HepG2 (cell line): ENCODE measurements around the gene CNIH3. TPM values are rescaled to one million over a fixed set of nuclear protein-coding genes. Genes with fewer than 3 reads are reported as not detected.

Source experiments
- ATAC-seq: fragments of 200-7000 bp; cut with Tn5 transposase; 3 replicates; pipeline ENCODE4 v1.9.1; 2020; ENCODE audit warnings: mild to moderate bottlenecking, moderate library complexity
- BruUV-seq: library from RNA; stranded (reverse); fragments of 400-500 nt; replicated peaks from 2 replicates; lab custom pipeline; 2021; lab: Mats Ljungman, UMichigan
- CTCF ChIA-PET: fragments of 300-600 bp; formaldehyde crosslinking; extraction: SDS; loops from one replicate; lab custom pipeline; 2021; ENCODE audit warnings: low total read pairs, inconsistent platforms, low intra/inter-chr PET ratio; lab: Yijun Ruan, JAX
- POLR2A ChIA-PET: fragments of 350-600 bp; sonication (Branson Sonifier 250); formaldehyde crosslinking; loops from one replicate; lab custom pipeline; 2020; ENCODE audit warnings: antibody characterized with exemption, inconsistent platforms; lab: Yijun Ruan, JAX
- DNase-seq: peaks from one replicate; pipeline ENCODE4 v3.0.0-alpha.2; 2015; ENCODE audit warnings: low spot score
- FAIRE-seq: peaks from 3 replicates; lab custom pipeline; 2011; peaks lifted over from hg19 to GRCh38; lab: Jason Lieb, UNC
- H2AFZ ChIP-seq: one replicate; pipeline ENCODE4 v1.6.1; 2011; ENCODE audit warnings: low read length, inconsistent platforms
- H3K27ac ChIP-seq: fragments of 300-600 bp; 3 replicates; pipeline ENCODE4 v1.8.0; 2011; ENCODE audit warnings: mixed run types, mild to moderate bottlenecking, mixed read lengths, low read length, inconsistent platforms; ENCODE audit not compliant: insufficient read depth; ENCODE audit errors: extremely low read length
- H3K27me3 ChIP-seq, 2 experiments: fragments of 200-600 bp in 1 of 2; 2 replicates in 1 of 2; 3 replicates in 1 of 2; pipeline versions ENCODE4 v1.6.0 to v1.8.0; 2011; ENCODE audit warnings: low read length in 2 of 2, mild to moderate bottlenecking in 2 of 2, moderate library complexity in 2 of 2, inconsistent platforms in 1 of 2; ENCODE audit not compliant: insufficient read depth in 2 of 2, control insufficient read depth in 1 of 2
- H3K36me3 ChIP-seq, 2 experiments: fragments of 200-600 bp in 1 of 2; replicated peaks in 1 of 2; 2 replicates in 1 of 2; 3 replicates in 1 of 2; pipeline versions ENCODE4 v1.5.1 to v1.8.0; 2011; ENCODE audit warnings: low read length in 2 of 2, inconsistent platforms in 1 of 2; ENCODE audit not compliant: insufficient read depth in 2 of 2, control insufficient read depth in 1 of 2
- H3K4me1 ChIP-seq: 2 replicates; pipeline ENCODE4 v1.5.1; 2012; ENCODE audit warnings: low read length, inconsistent platforms; ENCODE audit not compliant: insufficient read depth
- H3K4me2 ChIP-seq: 2 replicates; pipeline ENCODE4 v1.6.0; 2011; ENCODE audit warnings: low read depth, low read length, inconsistent platforms
- H3K4me3 ChIP-seq, 3 experiments: fragments of 200-600 bp in 1 of 3; sonication (generic), shearing (Covaris generic) in 1 of 3; replicated peaks in 1 of 3; 2 replicates each; pipeline ENCODE4 v1.5.1; 2011 to 2016; ENCODE audit warnings: low read length in 3 of 3, inconsistent platforms in 2 of 3, low read depth in 2 of 3, mild to moderate bottlenecking in 2 of 3, control low read depth in 1 of 3, mixed read lengths in 1 of 3; ENCODE audit not compliant: insufficient read depth in 1 of 3
- H3K79me2 ChIP-seq: one replicate; pipeline ENCODE4 v1.6.1; 2011; ENCODE audit warnings: low read length, inconsistent platforms; ENCODE audit not compliant: insufficient read depth
- H3K9ac ChIP-seq: 2 replicates; pipeline ENCODE4 v1.6.0; 2011; ENCODE audit warnings: mild to moderate bottlenecking, low read depth, low read length, inconsistent platforms; ENCODE audit not compliant: insufficient read depth
- H3K9me3 ChIP-seq: 2 replicates; pipeline ENCODE4 v1.5.1; 2012; ENCODE audit warnings: mild to moderate bottlenecking, low read length
- H4K20me1 ChIP-seq: 2 replicates; pipeline ENCODE4 v1.6.0; 2011; ENCODE audit warnings: inconsistent platforms, mild to moderate bottlenecking, low read length, moderate library complexity; ENCODE audit not compliant: insufficient read depth
- AHR ChIP-seq: IDR thresholded peaks from 2 replicates; pipeline ENCODE4 v1.6.1; 2018; ENCODE audit warnings: missing genetic modification reagents, missing compliant biosample characterization
- ARNTL ChIP-seq: sonication (generic); formaldehyde crosslinking; IDR thresholded peaks from 2 replicates; pipeline ENCODE4 v1.4.0; 2020; ENCODE audit warnings: mild to moderate bottlenecking, missing genetic modification reagents
- CREM ChIP-seq, 2 experiments: sonication (generic) in 1 of 2; formaldehyde crosslinking in 1 of 2; IDR thresholded peaks; 2 replicates each; pipeline versions ENCODE4 v1.4.0 to v1.6.1; 2016 to 2020; ENCODE audit warnings: antibody characterized with exemption in 1 of 2, mild to moderate bottlenecking in 1 of 2, missing genetic modification reagents in 1 of 2
- FOXJ3 ChIP-seq: sonication (generic); formaldehyde crosslinking; IDR thresholded peaks from 2 replicates; pipeline ENCODE4 v1.4.0; 2020; ENCODE audit warnings: missing genetic modification reagents, mild to moderate bottlenecking, borderline replicate concordance
- GPN1 ChIP-seq: sonication (generic); formaldehyde crosslinking; IDR thresholded peaks from 2 replicates; pipeline ENCODE4 v1.5.1; 2020; ENCODE audit warnings: missing genetic modification reagents, borderline replicate concordance
- HNRNPH1 ChIP-seq: fragments of 200-400 bp; formaldehyde crosslinking; optimal IDR thresholded peaks from 2 replicates; pipeline ENCODE3; 2017; ENCODE audit warnings: mild to moderate bottlenecking, low read depth, low read length
- IKZF1 ChIP-seq: fragments of 450-650 bp; IDR thresholded peaks from 2 replicates; pipeline ENCODE4 v1.7.1; 2016
- KDM4B ChIP-seq: sonication (generic); formaldehyde crosslinking; IDR thresholded peaks from 2 replicates; pipeline ENCODE4 v1.4.0; 2020; ENCODE audit warnings: missing genetic modification reagents
- KLF13 ChIP-seq: sonication (generic); formaldehyde crosslinking; IDR thresholded peaks from 2 replicates; pipeline ENCODE4 v1.4.0; 2020; ENCODE audit warnings: mild to moderate bottlenecking, missing genetic modification reagents
- NCOR1 ChIP-seq: fragments of 200-600 bp; sonication (generic); IDR thresholded peaks from 2 replicates; pipeline ENCODE4 v1.7.0; 2017; ENCODE audit warnings: antibody characterized with exemption, low read length, borderline replicate concordance
- NFKB2 ChIP-seq: sonication (generic); formaldehyde crosslinking; IDR thresholded peaks from 2 replicates; pipeline ENCODE4 v1.4.0; 2020; ENCODE audit warnings: missing genetic modification reagents, borderline replicate concordance
- PLSCR1 ChIP-seq: sonication (generic); formaldehyde crosslinking; IDR thresholded peaks from 2 replicates; pipeline ENCODE4 v1.5.0; 2020; ENCODE audit warnings: missing genetic modification reagents, mild to moderate bottlenecking, borderline replicate concordance
- RELA ChIP-seq: sonication (generic); formaldehyde crosslinking; IDR thresholded peaks from 2 replicates; pipeline ENCODE4 v1.4.0; 2020; ENCODE audit warnings: missing genetic modification reagents
- TARDBP ChIP-seq: sonication (generic); formaldehyde crosslinking; IDR thresholded peaks from 2 replicates; pipeline ENCODE4 v1.8.0; 2022; ENCODE audit warnings: mild to moderate bottlenecking, missing genetic modification reagents
- TEF ChIP-seq: sonication (generic); formaldehyde crosslinking; IDR thresholded peaks from 2 replicates; pipeline ENCODE4 v1.5.0; 2020; ENCODE audit warnings: missing genetic modification reagents
- ZBTB42 ChIP-seq: sonication (generic); formaldehyde crosslinking; IDR thresholded peaks from 2 replicates; pipeline ENCODE4 v1.5.0; 2020; ENCODE audit warnings: mild to moderate bottlenecking, missing genetic modification reagents
- WGBS: methylation state at CpG from one replicate; pipeline ENCODE4 v1.1.6; 2017; ENCODE audit warnings: low lambda C conversion rate; 5-methylcytosine and 5-hydroxymethylcytosine counted together
- in situ Hi-C: cut with HindIII; loops from 2 replicates; pipeline ENCODE4 v1.10.0; 2017; ENCODE audit warnings: low pct_unique_long_range_greater_than_20kb; ENCODE audit not compliant: extremely low pct_ligation_motif_present
- intact Hi-C: fragments of 100-400 bp; cut with micrococcal nuclease; formaldehyde crosslinking; loops from one replicate; pipeline ENCODE4 v1.10.0; 2022; ENCODE audit not compliant: unreplicated experiment
- polyA plus RNA-seq, 8 experiments: library from polyadenylated mRNA; depleted of rRNA in 3 of 8; stranded (reverse) in 7 of 8; unstranded in 1 of 8; fragments of >200 nt; fragmentation: Illumina TruSeq in 4 of 8; extraction: Trizol in 4 of 8; gene quantifications; 2 replicates each; pipeline versions ENCODE4 v1.2.1 to v1.2.3, GENCODE V29; 2011 to 2016; ENCODE audit warnings: low read depth in 4 of 8, missing spikeins in 1 of 8, mixed read lengths in 1 of 8; ENCODE audit not compliant: insufficient read depth in 1 of 8
- total RNA-seq, 5 experiments: library from RNA; depleted of rRNA; stranded (reverse); fragments of >200 nt; fragmentation: Illumina TruSeq; extraction: Trizol; gene quantifications; 2 replicates each; pipeline ENCODE4 v1.2.3, GENCODE V29; 2016; ENCODE audit warnings: low read depth in 1 of 5

CNIH3 gene
- total and polyA plus RNA-seq, 2 of the 13 experiments (the other 11 are each of a cell fraction or from before 2014, with no cell fraction given): 0.36 to 1.1 TPM

- intact Hi-C loops: no loop called here
- in situ Hi-C loops: no loop called here
- WGBS: 0% methylated on average over 3 of the region's 3 CpGs
- no peaks in the 10 kb centered on the region for H3K27me3 ChIP-seq
- no peaks in the 10 kb centered on the region for H3K4me1 ChIP-seq
- H4K20me1 ChIP-seq: no peaks in the 10 kb centered on the region
- BruUV-seq: no TSS peak
- ATAC-seq (no peak), DNase-seq (no peak), FAIRE-seq (no peak)
- ChIA-PET CTCF (no interaction called here), POLR2A (no interaction called here)
- no peak overlapping the region for H3K4me2 ChIP-seq
- TF ChIP-seq NFKB2 (CRISPR knock-in tag) (no peak), AHR (CRISPR knock-in tag) (no peak), NCOR1 (no peak), ARNTL (CRISPR knock-in tag) (no peak), IKZF1 (no peak), HNRNPH1 (no peak), TEF (CRISPR knock-in tag) (no peak), GPN1 (CRISPR knock-in tag) (no peak), KDM4B (CRISPR knock-in tag) (no peak), FOXJ3 (CRISPR knock-in tag) (no peak), RELA (CRISPR knock-in tag) (no peak), ZBTB42 (CRISPR knock-in tag) (no peak), CREM (IDR thresholded peaks at IDR 0.05) (no peak), CREM (CRISPR knock-in tag; IDR thresholded peaks at IDR 0.05) (no peak), KLF13 (CRISPR knock-in tag) (no peak), TARDBP (CRISPR knock-in tag) (no peak), PLSCR1 (no peak)
- H3K9ac ChIP-seq: no peak overlapping the region
- H3K4me3 ChIP-seq: no peak overlapping the region
- H3K79me2 ChIP-seq: no peaks in the 10 kb centered on the region
- no peaks in the 10 kb centered on the region for H3K36me3 ChIP-seq
- H2AFZ ChIP-seq: no peak overlapping the region
- no peak overlapping the region for H3K27ac ChIP-seq
- no peaks in the 10 kb centered on the region for H3K9me3 ChIP-seq
These were observed 21.8 kb upstream of the CNIH3 start for GRCh38 chr1:224594360-224594759.
